GM12892 (cell line): ENCODE measurements around the gene PLK2.

Experiments
- DNase-seq: peaks from one replicate; pipeline ENCODE4 v3.0.0; 2011; ENCODE audit not compliant: insufficient read length
- FAIRE-seq: peaks from 2 replicates; lab custom pipeline; 2011; peaks lifted over from hg19 to GRCh38; lab: Jason Lieb, UNC
- POLR2A ChIP-seq: IDR thresholded peaks from 2 replicates; pipeline ENCODE4 v1.6.1; 2011; ENCODE audit warnings: low read depth, low read length, control low read depth
- POLR2AphosphoS5 ChIP-seq: IDR thresholded peaks from 2 replicates; pipeline ENCODE4 v1.6.1; 2011; ENCODE audit warnings: low read depth, low read length, control low read depth
- TAF1 ChIP-seq: IDR thresholded peaks from 2 replicates; pipeline ENCODE4 v1.6.1; 2011; ENCODE audit warnings: low read depth, mild to moderate bottlenecking, control low read depth, low read length, borderline replicate concordance

The PLK2 gene

GRCh38 chr5:58497921-58498320, 38.0 kb upstream of the PLK2 start:
- TF ChIP-seq TAF1 (no peak), POLR2AphosphoS5 (no peak), POLR2A (no peak)
- FAIRE-seq = no peak

DNA sequence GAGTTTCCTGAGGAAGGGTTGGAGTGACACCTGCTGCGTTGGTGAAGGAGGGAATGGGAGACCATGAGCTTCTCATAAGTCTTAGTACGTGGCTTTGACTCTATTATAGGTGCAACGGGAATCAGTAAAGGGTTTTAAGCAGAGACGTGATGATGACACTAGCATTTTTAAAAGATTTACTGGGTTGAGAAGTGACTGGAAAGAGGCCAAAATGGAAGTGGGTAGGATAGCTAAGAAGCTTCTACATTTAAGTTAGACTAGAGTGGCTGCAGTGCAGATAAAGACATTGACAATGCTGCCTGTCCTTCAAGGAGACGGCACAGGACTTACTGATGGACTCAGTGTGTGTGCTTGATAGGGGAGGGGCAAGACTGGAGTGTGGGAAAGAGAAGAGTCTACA, 37.5 kb upstream of the PLK2 start:
- TF ChIP-seq POLR2A (no peak), POLR2AphosphoS5 (no peak), TAF1 (no peak)
- no peak for FAIRE-seq

More at GRCh38 chr5:58497921-58498320, 38.0 kb upstream of the PLK2 start:
- no peak for DNase-seq

DNA sequence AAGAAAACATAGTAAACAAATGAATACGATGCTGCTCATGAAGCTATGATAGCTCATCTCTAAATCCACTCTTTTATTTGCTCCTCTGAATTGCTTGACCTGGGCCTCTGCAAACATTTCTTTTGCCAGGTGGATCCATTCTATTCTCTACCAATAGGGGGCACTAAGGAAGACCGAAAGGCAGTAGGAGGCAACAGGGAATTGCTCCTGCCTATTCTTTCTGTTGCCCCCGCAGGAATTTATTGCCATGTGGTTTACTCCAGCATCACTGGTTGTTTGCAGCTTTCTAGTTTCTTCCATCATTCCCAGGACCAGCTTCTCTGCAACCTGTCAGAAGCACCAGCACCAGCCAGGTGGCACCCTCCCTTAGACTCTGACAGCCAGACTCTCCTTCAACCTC, 36.6 kb upstream of the PLK2 start:
- DNase-seq (no peak), FAIRE-seq (no peak)
- no peak for TF ChIP-seq POLR2A
- no peak for TF ChIP-seq TAF1
- TF ChIP-seq POLR2AphosphoS5 = no peak

More for the DNA sequence above, 37.5 kb upstream of the PLK2 start:
- no peak for DNase-seq

GRCh38 chr5:58493141-58493540, 33.3 kb upstream of the PLK2 start:
- no peak for DNase-seq
- TF ChIP-seq TAF1 (no peak), POLR2A (no peak), POLR2AphosphoS5 (no peak)
- FAIRE-seq = no peak

DNA sequence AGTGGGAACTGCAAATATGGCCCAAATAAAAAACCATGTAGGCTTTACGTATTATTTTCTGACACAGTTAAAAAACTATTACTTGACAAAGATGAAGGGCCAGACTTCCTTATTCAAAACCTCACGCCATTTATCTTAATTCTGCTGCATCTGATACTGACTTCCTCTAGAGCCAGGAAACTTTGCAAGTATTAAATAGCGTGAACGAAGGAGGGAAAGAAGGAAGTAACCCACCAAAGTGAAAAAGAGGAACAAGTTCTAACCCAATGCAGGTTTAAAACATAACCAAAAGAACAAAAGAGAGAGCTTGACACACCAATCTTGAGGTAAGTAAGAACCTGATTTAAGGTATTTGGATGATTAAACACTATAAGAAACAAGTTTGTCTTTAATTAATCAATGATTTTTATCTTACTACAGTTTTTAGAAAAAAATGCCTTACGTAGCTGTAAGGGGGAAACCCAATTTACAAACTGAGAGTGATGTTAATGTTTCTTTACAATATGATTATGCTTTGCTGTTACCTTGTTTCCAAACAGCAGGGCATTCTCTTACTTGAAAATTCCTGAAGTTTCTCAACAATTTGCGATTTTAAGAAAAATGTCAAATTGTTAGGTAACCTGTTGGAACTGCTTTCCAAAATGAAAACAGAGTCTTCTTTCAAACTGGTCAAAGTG, 31.5 kb upstream of the PLK2 start, which contains the start of gene GAPT:
Gene GAPT (plus strand): TSS at position 220 of the 677 bp plus-strand sequence. CDS start 3,102 bp downstream, outside the sequence.
- no peak for DNase-seq
- no peak for TF ChIP-seq TAF1
- no peak for TF ChIP-seq POLR2AphosphoS5
- TF ChIP-seq POLR2A = no peak
- no peak for FAIRE-seq

DNA sequence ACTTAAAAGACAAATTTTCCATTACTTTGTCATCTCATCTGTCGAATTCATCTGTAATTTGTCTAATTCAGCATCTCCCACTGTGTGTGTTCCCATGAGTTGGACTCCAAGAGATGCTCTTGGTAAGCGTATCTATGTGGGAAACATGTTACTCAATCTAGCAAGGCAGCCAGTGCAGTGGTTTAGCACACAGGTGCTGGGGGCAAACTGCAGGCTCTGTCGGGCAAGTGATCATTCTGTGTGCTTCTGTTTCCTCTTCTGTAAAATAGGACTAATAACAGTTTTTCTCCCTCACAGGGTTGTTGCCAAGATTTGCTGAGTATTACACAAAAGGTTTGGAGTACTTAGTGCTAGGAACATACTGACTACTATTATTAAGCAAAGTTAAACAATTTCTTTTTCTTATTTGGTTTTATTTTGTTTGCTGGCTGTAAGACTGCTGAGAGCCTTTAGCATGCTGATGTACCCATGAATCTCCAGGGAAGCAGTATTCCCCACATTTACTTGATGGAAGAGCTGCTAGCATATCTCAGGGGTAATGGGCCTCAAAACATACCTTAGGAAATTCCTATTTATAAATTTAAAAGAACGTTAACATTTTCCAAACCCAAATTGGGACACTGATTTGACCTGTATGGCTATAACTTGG, 30.6 kb upstream of the PLK2 start:
- TF ChIP-seq TAF1 = no peak
- TF ChIP-seq POLR2AphosphoS5 = no peak
- no peak for TF ChIP-seq POLR2A
- DNase-seq (no peak), FAIRE-seq (no peak)

DNA sequence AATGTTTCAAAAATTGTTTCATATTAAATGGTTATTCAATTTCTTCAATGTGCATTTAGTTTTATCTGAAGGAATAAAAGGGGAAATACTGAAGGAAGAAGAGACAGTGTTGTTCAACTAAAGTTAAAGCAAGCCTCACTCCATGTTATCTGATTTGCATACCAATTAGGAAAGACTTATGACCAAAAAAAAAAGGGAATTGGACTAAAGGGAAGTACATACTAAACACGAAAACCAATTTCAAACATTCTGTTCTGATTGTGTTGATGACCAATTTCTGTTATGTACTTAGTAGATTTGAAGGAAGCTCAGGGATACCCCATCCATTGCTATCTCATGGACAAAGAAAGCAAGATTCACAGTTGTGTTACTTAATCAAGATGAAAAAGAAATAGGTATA, 26.4 kb upstream of the PLK2 start:
- TF ChIP-seq POLR2AphosphoS5 = no peak
- TF ChIP-seq TAF1 = no peak
- TF ChIP-seq POLR2A = no peak
- FAIRE-seq (no peak), DNase-seq (no peak)

GRCh38 chr5:58484505-58484904, 24.6 kb upstream of the PLK2 start:
- DNase-seq (no peak), FAIRE-seq (no peak)
- TF ChIP-seq TAF1 = no peak
- no peak for TF ChIP-seq POLR2AphosphoS5
- TF ChIP-seq POLR2A = no peak

- no peak for FAIRE-seq
- no peak for TF ChIP-seq POLR2AphosphoS5
- TF ChIP-seq TAF1 = no peak
- TF ChIP-seq POLR2A = no peak
Measured at GRCh38 chr5:58482536-58482935, 22.6 kb upstream of the PLK2 start.

GRCh38 chr5:58481828-58482227, 21.9 kb upstream of the PLK2 start:
- TF ChIP-seq TAF1 = no peak
- no peak for TF ChIP-seq POLR2A
- no peak for TF ChIP-seq POLR2AphosphoS5
- DNase-seq = no peak
- no peak for FAIRE-seq

More at GRCh38 chr5:58482536-58482935, 22.6 kb upstream of the PLK2 start:
- DNase-seq = no peak

- no peak for TF ChIP-seq POLR2AphosphoS5
- TF ChIP-seq POLR2A = no peak
- TF ChIP-seq TAF1 = no peak
- DNase-seq (no peak), FAIRE-seq (no peak)
Measured at GRCh38 chr5:58481066-58481676, 21.3 kb upstream of the PLK2 start.

DNA sequence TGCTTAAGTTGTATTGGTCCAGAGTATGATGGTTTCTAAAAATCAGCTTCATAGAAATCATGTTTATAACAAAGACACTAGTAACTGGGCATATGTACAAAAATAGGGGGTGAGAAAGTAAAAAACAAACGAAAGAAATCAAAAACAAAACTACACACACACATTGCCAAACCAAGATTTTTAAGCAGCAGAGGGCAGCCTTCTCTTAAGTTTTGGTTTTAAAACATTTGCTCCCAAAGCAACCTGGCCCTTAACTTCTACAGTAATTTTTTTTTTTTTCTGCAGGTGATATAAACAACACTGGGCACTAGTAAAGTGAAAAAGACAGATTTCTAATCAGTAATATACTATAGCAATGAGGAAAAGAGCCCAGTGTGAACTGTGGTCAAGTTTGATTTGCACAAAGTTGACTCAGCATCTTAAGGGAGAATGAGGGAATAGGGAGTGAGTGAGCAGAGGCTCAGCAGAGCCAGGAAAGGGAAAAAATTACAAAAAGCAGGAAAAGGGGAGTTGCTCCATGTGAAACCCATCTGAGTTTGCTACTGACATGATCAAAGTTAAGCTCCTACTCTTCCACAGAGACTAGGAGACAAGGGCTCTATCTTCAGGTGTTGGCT, 18.0 kb upstream of the PLK2 start:
- no peak for FAIRE-seq
- no peak for TF ChIP-seq TAF1
- DNase-seq = no peak
